Frontal cortex (tissue), 4 donors: ENCODE measurements around the gene ITPKB. TPM values are rescaled to one million over a fixed set of nuclear protein-coding genes. Genes with fewer than 3 reads are reported as not detected.
"Not testable (repeated sequence)": the region's sequence is repeated elsewhere in the genome, so short reads cannot be mapped to it uniquely, and the experiment has no call there.

Source experiments
- DNase-seq, 2 donors: peaks; one replicate each; pipeline ENCODE4 v3.0.0; 2012; ENCODE audit warnings: low spot score in 2 of 2
- FAIRE-seq: peaks from 2 replicates; lab custom pipeline; 2012; peaks lifted over from hg19 to GRCh38; lab: Jason Lieb, UNC
- total RNA-seq: library from RNA; depleted of rRNA; stranded (reverse); fragments of >200 nt; gene quantifications from one replicate; pipeline ENCODE4 v1.2.3, GENCODE V29; 2014
- donor health status: control.
- donor health status: control.
- donor health status: control.

Gene ITPKB
- total RNA-seq, 1 donor from 2014 or later, result 3.3 TPM

DNA sequence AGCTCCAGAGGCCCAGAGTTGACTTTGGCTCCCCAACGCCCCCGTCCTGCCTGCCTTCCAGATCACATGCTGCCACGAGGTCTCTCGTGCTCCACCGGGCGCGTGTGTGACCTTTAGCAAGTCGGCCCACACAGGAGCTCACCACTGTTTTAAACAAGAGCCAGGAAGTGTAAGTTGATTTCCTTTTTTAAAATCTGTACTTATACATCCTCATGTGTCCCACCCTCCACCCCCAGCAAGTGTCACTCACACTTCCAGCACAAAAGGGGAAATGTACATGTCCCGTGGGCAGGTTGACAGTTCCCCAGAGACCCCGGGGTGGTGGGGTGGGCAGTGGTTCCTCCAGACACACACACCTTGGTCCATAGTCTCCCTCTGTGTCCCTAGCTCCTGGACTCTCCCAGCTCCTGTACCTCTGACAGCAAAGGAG, 106.1 kb downstream of the ITPKB start:
- FAIRE-seq, result no peak
- DNase-seq, result no peak

- DNase-seq, result no peak
- FAIRE-seq, result no peak
These were observed 106.8 kb downstream of the ITPKB start for GRCh38 chr1:226632169-226632879.

DNA sequence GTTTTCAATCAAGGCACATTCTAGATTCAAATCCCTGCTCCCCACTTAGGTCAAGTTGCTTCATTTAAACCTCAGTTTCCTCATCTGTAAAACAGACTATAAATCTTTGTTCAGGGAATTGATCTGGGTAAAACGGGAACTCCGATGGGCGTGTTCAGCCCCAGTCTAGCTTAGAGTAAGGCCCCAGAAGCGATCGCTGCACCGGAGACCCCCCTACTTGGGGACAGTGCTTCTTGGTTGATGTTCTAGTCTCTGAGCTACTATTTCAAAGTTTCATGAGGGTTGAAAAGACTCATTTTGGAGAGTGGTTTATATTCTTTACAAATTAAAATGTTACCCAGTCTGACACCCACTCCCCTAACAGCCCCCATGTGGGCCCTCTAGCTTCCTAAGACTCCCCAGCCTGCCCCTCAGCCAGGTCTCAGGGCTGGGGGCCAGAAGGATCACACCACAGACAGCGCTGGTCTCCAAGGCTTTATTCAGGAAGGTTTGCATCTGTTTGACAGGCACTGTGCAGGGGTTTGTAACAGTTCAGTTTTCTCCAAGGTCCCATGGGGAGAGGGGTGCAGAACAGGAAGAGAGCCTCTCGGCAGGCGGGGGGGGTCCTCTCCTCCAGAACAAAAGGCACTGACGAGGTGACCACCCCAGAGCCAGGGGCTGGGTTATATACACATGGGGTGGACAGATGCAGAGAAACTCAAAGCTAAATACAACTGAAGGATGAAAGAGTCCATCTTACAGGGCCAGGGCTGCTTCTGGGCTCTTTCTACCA, 107.7 kb downstream of the ITPKB start:
- DNase-seq (no peak), FAIRE-seq (no peak)

- DNase-seq (no peak), FAIRE-seq (no peak)
These were observed 108.5 kb downstream of the ITPKB start for GRCh38 chr1:226630592-226630991.

GRCh38 chr1:226629896-226630550, 109.1 kb downstream of the ITPKB start:
- DNase-seq (no peak), FAIRE-seq (no peak)

GRCh38 chr1:226629210-226629895, 109.7 kb downstream of the ITPKB start:
- no peak for FAIRE-seq
- DNase-seq, result no peak

GRCh38 chr1:226628612-226629155, 110.4 kb downstream of the ITPKB start:
- DNase-seq, result no peak
- no peak for FAIRE-seq

GRCh38 chr1:226627924-226628611, 111.0 kb downstream of the ITPKB start:
- FAIRE-seq, result no peak
- DNase-seq, result no peak

DNA sequence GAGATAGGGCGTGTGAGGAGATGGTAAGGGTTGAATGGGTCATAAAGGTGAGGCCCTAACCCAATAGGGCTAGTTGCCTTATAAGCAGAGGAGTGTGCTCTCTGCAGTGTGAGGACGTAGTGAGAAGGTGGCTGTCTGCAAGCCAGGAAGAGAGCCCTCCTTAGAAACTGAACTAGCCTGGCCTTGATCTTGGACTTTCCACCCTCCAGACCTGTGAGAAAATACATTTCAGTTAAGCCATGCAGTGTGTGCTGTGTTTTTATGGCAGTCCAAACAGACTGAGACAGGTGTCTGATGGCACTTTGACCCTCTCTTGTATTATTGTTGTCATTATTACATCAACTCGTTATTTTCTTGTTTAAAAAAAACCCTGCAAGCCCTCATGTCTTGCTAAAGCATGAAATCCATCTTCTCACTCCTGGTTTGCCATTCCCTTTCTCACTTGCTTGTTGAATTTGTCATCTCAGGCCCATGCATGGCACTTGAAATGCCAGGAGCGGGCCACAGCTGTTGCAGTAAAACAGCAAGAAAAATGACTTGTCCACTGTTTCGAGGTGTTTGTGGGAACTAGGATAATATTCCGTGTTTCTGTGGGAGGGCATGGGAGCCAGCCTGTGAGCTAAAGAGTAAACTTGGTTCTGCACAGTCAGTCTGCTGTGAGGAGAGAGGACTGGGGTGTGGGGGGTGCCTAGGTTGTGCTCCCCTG, 111.9 kb downstream of the ITPKB start:
- DNase-seq (no peak), FAIRE-seq (no peak)

DNA sequence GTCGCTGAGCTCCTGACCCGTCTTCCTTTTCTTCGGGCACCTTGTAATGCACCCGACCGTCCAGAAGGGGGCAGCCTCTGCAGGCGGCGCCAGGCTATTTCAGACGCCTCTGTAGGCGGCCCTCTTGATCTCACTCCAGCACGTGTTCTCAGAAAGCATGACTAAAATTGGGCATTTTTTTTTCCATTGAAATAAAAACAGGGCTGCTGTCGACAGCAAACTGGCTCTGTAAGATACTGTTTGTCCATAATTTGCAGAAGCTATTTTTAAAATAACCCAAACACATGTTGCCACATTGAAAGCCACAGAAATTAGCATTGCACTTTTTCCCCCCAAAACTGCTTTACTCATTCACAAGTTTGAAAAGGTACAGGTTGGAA, 112.5 kb downstream of the ITPKB start:
- FAIRE-seq (no peak), DNase-seq (peak; percentile 48 to 76)

- FAIRE-seq (no peak), DNase-seq (no peak)
These were observed 113.1 kb downstream of the ITPKB start for GRCh38 chr1:226625832-226626576.

- FAIRE-seq, result no peak
These were observed 113.8 kb downstream of the ITPKB start for GRCh38 chr1:226625326-226625725.

DNA sequence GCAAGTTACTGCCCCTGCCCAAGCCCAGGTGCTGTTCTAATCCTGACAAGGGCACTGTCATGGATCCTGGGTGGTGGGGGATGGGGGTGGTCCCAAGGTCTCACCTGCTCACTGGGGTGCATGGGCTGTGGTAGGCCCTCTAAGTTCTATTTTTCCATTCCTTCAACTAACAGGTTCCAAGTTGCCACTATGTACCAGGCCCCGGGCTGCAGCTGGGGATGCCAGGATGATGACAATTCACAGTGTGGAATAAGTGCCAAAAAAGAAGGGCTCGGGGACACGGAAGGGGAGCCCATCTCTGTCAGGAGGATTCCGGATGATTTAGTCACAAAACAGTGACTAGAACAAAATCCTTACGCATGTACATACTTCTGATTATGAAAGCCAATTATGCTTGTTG, 114.6 kb downstream of the ITPKB start:
- DNase-seq (no peak), FAIRE-seq (no peak)

More at GRCh38 chr1:226625326-226625725, 113.8 kb downstream of the ITPKB start:
- no peak for DNase-seq

GRCh38 chr1:226622012-226622411, 117.1 kb downstream of the ITPKB start:
- DNase-seq (no peak), FAIRE-seq (no peak)

DNA sequence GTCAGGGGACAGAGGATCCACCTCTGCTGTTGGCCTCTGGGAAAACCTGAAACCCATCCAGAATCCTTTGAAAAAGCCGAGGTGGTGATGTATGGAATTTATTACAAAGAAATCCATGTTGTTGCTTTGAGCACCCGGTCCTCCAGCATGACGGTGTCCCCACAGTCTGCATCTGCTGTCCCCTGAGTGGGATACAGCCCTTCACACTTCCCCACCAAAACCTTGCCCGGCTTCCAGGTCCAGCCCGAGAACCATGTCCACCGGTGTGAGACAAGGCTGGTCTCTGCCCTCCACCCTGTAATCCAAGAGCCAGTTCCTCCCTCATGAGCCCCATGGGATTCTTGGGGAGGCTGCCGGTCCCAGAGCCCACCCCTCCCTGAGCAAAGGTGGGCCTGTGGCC, 120.1 kb downstream of the ITPKB start:
- DNase-seq (no peak), FAIRE-seq (no peak)

DNA sequence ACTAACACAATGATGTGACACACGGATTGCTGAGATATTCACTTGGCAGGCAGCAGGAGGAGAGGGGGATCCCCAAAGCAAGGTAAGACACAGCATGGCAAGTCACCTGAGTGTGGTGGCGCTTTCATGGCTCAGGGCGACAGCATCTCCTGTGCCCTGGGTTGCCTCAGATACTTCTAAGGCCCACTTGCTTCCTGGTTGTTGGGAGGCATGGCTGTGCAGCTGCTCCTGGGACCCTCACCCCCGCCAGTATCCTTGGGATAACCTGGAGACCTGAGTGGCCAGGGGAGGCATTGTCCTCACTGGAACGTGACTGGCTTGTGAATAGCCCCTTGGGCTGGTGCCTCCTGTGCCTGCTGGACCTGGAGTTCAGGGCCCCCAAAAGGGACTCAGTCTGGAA, 120.7 kb downstream of the ITPKB start:
- FAIRE-seq (no peak), DNase-seq (no peak)

DNA sequence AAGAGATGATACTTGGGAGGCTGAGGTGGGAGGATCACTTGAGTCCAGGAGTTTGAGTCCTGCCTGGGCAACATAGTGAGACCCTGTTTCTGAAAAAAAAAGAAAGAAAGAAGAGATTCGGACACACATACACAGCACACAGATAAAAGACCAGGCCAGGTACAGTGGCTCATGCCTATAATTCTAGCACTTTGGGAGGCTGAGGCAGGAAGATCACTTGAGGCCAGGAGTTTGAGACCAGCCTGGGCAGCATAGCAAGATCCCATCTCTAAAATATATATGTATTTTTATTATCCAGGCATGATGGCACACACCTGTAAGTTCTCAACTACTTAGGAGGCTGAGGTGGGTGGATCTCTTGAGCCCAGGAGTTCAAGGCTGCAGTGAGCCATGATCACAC, 121.4 kb downstream of the ITPKB start:
- not testable (repeated sequence) for DNase-seq, FAIRE-seq

- DNase-seq (no peak), FAIRE-seq (no peak)
These were observed 122.0 kb downstream of the ITPKB start for GRCh38 chr1:226617109-226617508.
